MM.1S (cell line): Measurements from ENCODE around the gene SHMT2.

ENCODE experiments used
- EZH2 ChIP-seq: fragments of 300-600 bp; sonication (generic); optimal IDR thresholded peaks from 2 replicates; pipeline ENCODE3; 2017; ENCODE audit warnings: low read depth, mild to moderate bottlenecking, antibody characterized with exemption, low read length, mixed read lengths
- EZH2phosphoT487 ChIP-seq: fragments of 300-600 bp; sonication (generic); IDR thresholded peaks from 2 replicates; pipeline ENCODE4 v1.6.1; 2018; ENCODE audit warnings: antibody characterized with exemption, low read length
- TF ChIP-seq, protein P1 (sequence below): fragments of 300-600 bp; sonication (generic); IDR thresholded peaks from 2 replicates; pipeline ENCODE4 v1.5.1; 2016; ENCODE audit warnings: antibody characterized with exemption, low read length, mixed read lengths

DNA sequence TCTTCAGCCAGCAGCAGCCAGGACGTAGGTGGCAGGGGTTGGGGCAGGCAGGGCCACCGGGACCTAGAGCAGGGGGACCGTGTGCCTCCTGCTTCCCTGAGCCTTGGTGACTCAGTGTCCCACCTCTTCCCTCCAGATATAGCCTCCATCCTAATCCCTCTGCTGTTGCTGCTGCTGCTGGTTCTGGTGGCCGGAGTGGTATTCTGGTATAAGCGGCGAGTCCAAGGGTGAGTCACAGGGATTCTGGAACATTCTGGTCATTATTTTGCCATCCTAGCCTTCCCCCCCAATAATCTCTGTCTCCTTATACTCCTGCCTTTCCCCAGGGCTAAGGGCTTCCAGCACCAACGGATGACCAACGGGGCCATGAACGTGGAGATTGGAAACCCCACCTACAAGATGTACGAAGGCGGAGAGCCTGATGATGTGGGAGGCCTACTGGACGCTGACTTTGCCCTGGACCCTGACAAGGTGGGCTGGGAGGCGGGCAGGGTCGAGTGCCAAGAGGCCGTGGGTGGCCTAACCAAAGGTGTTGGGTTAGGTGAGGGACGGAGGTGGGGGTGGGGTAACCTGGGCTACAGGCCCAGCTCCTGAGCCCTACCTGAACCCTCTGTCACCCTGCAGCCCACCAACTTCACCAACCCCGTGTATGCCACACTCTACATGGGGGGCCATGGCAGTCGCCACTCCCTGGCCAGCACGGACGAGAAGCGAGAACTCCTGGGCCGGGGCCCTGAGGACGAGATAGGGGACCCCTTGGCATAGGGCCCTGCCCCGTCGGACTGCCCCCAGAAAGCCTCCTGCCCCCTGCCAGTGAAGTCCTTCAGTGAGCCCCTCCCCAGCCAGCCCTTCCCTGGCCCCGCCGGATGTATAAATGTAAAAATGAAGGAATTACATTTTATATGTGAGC, 17.5 kb upstream of the SHMT2 start:
- TF ChIP-seq, protein P1, sequence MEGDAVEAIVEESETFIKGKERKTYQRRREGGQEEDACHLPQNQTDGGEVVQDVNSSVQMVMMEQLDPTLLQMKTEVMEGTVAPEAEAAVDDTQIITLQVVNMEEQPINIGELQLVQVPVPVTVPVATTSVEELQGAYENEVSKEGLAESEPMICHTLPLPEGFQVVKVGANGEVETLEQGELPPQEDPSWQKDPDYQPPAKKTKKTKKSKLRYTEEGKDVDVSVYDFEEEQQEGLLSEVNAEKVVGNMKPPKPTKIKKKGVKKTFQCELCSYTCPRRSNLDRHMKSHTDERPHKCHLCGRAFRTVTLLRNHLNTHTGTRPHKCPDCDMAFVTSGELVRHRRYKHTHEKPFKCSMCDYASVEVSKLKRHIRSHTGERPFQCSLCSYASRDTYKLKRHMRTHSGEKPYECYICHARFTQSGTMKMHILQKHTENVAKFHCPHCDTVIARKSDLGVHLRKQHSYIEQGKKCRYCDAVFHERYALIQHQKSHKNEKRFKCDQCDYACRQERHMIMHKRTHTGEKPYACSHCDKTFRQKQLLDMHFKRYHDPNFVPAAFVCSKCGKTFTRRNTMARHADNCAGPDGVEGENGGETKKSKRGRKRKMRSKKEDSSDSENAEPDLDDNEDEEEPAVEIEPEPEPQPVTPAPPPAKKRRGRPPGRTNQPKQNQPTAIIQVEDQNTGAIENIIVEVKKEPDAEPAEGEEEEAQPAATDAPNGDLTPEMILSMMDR = 0 out of 2 replicates have a peak, but pooled peaks have one; percentile 9
- TF ChIP-seq EZH2phosphoT487 (no peak), EZH2 (no peak)
